Fibroblast of lung (primary cell): ENCODE results near the gene IZUMO1R. TPM values are rescaled to one million over a fixed set of nuclear protein-coding genes. Genes with fewer than 3 reads are reported as not detected.

Experiments used
- polyA plus RNA-seq, 2 donors: library from polyadenylated mRNA; depleted of rRNA in 1 of 2; stranded (reverse) in 1 of 2; unstranded in 1 of 2; fragments of >200 nt; gene quantifications; 2 replicates each; pipeline ENCODE4 v1.2.1, GENCODE V29; 2011 to 2012; ENCODE audit warnings: missing spikeins in 1 of 2
- total RNA-seq: library from RNA; depleted of rRNA; stranded (reverse); fragments of >200 nt; gene quantifications from 2 replicates; pipeline ENCODE4 v1.2.1, GENCODE V29; 2014

Gene IZUMO1R
- total and polyA plus RNA-seq, 2 donors (not counting 1 experiment from before 2014, with no cell fraction given), result not detected

Other genes starting within 250 kb of the IZUMO1R start
- gene PANX1, start 175.7 kb upstream of the IZUMO1R start, total RNA-seq, result 38.5 and 54.5 TPM in 2 replicates
- gene PANX1, start 175.7 kb upstream of the IZUMO1R start, polyA plus RNA-seq, result 34.5 and 51.7 TPM in 2 replicates
- not detected in 2 replicates for gene GPR83, start 96.8 kb downstream of the IZUMO1R start, total RNA-seq
- 0.03 and 0.05 TPM in 2 replicates for gene GPR83, start 96.8 kb downstream of the IZUMO1R start, polyA plus RNA-seq
- 6.4 and 6.9 TPM in 2 replicates for gene MRE11, start 189.3 kb downstream of the IZUMO1R start, total RNA-seq
- gene MRE11, start 189.3 kb downstream of the IZUMO1R start, polyA plus RNA-seq, result 7.4 and 8.4 TPM in 2 replicates
- gene ANKRD49, start 189.4 kb downstream of the IZUMO1R start, total RNA-seq, result 14.9 and 17.2 TPM in 2 replicates
- 9.2 and 12.9 TPM in 2 replicates for gene ANKRD49, start 189.4 kb downstream of the IZUMO1R start, polyA plus RNA-seq
- not detected in 2 replicates for gene C11orf97, start 207.9 kb downstream of the IZUMO1R start, total RNA-seq
- not detected in 2 replicates for gene C11orf97, start 207.9 kb downstream of the IZUMO1R start, polyA plus RNA-seq
- gene FUT4, start 239.3 kb downstream of the IZUMO1R start, total RNA-seq, result 5.1 and 5.4 TPM in 2 replicates
- gene FUT4, start 239.3 kb downstream of the IZUMO1R start, polyA plus RNA-seq, result 2.7 and 2.8 TPM in 2 replicates